Osteocyte (in vitro differentiated cells): ENCODE results near the gene OLFM2. TPM values are rescaled to one million over a fixed set of nuclear protein-coding genes. Genes with fewer than 3 reads are reported as not detected.
"Not testable (repeated sequence)": the region's sequence is repeated elsewhere in the genome, so short reads cannot be mapped to it uniquely, and the experiment has no call there.

Experiments
- DNase-seq: peaks from one replicate; pipeline ENCODE4 v3.0.0; 2021; ENCODE audit warnings: mixed read lengths; ENCODE audit not compliant: unreplicated experiment; ENCODE audit errors: extremely low spot score
- H3K27ac Mint-ChIP-seq: one replicate; pipeline ENCODE4 v1.8.0; 2021; ENCODE audit warnings: mild to moderate bottlenecking, mixed read lengths; ENCODE audit not compliant: unreplicated experiment
- H3K27me3 Mint-ChIP-seq: one replicate; pipeline ENCODE4 v1.8.0; 2021; ENCODE audit warnings: mixed read lengths; ENCODE audit not compliant: unreplicated experiment
- H3K36me3 Mint-ChIP-seq: one replicate; pipeline ENCODE4 v1.8.0; 2021; ENCODE audit warnings: mixed read lengths; ENCODE audit not compliant: unreplicated experiment
- H3K4me1 Mint-ChIP-seq: one replicate; pipeline ENCODE4 v1.8.0; 2021; ENCODE audit warnings: mixed read lengths; ENCODE audit not compliant: unreplicated experiment
- H3K4me3 Mint-ChIP-seq: one replicate; pipeline ENCODE4 v1.8.0; 2021; ENCODE audit warnings: mild to moderate bottlenecking, moderate library complexity, mixed read lengths; ENCODE audit not compliant: unreplicated experiment
- H3K9me3 Mint-ChIP-seq: one replicate; pipeline ENCODE4 v1.8.0; 2021; ENCODE audit warnings: mixed read lengths; ENCODE audit not compliant: unreplicated experiment
- CTCF ChIP-seq: fragments of 200-600 bp; sonication (generic); IDR thresholded peaks from 2 replicates; pipeline ENCODE4 v1.5.0; 2021; ENCODE audit warnings: antibody characterized with exemption, mild to moderate bottlenecking, moderate library complexity
- total RNA-seq: library from RNA; stranded (reverse); gene quantifications from 2 replicates; pipeline ENCODE4 v1.2.1, GENCODE V29; 2021

The OLFM2 gene
- total RNA-seq, 1 donor from 2014 or later: 208 TPM

- H3K27ac Mint-ChIP-seq: no peak overlapping the region
- peaks cover 38% of the 10 kb centered on the region for H3K4me1 Mint-ChIP-seq
- H3K27me3 Mint-ChIP-seq: no peaks in the 10 kb centered on the region
- no peaks in the 10 kb centered on the region for H3K9me3 Mint-ChIP-seq
- TF ChIP-seq CTCF: no peak
- H3K4me3 Mint-ChIP-seq: no peak overlapping the region
- peaks cover 4% of the 10 kb centered on the region for H3K36me3 Mint-ChIP-seq
- DNase-seq: no peak
Observed at GRCh38 chr19:9823816-9824215, 112.5 kb downstream of the OLFM2 start.

GRCh38 chr19:9820034-9820433, 116.3 kb downstream of the OLFM2 start:
- H3K36me3 Mint-ChIP-seq, H3K27me3 Mint-ChIP-seq, H3K4me3 Mint-ChIP-seq, H3K9me3 Mint-ChIP-seq, DNase-seq: not testable (repeated sequence)
- Mint-ChIP-seq H3K4me1 (peaks cover 39% of the 10 kb centered on the region), H3K27ac (peak overlapping the region; percentile 98)

GRCh38 chr19:9819596-9819909, 116.8 kb downstream of the OLFM2 start:
- no peaks in the 10 kb centered on the region for H3K27me3 Mint-ChIP-seq
- peak overlapping the region; percentile 98 for H3K27ac Mint-ChIP-seq
- DNase-seq: no peak
- peaks cover 10% of the 10 kb centered on the region for H3K36me3 Mint-ChIP-seq
- H3K9me3 Mint-ChIP-seq: no peaks in the 10 kb centered on the region
- H3K4me1 Mint-ChIP-seq: peaks cover 40% of the 10 kb centered on the region
- TF ChIP-seq CTCF: no peak
- peak overlapping the region; percentile 89 for H3K4me3 Mint-ChIP-seq

DNA sequence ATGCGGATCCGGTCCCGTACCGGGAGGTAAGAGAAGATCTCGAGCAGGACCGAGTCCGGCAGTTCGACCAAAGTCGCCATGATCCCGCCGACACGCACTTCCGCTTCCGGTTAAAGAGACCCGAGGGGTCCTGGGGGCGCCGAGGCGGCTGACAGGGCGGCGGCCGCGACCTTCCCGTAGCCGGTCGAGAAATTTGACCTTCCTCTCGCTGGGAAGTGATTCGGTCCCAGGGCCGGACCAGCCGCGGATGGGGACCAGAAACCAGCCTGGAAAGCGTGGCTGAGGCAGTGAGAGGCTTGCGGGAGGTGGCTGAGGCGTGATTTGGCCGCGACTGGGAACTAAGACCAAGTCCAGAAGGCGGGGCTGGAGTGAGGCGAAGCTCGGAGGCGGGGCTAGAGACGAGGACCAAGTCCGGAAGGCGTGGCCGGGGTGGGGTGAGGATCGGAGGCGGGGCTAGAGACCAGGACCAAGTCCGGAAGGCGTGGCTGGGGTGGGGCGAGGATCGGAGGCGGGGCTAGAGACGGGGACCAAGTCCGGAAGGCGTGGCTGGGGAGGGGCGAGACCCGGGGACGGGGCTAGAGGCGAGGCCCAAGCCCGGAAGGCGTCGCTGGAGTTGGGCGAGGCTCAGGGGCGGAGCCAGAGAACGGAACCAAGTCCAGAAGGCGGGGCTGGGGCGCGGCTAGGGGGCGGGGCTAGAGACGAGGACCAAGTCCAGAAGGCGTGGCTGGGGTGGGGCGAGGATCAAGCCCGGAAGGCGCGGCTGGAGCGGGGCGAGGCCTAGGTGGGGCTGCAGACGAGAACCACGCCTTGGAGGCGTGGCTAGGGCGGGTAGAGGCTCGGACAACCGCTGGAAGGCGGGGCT, 117.3 kb downstream of the OLFM2 start, which contains the start of gene FBXL12:
FBXL12 (minus strand) TSS at position 346 of the 862 bp plus-strand sequence; CDS start at position 80, 266 bp downstream.
- peak; percentile 100 for DNase-seq
- H3K36me3 Mint-ChIP-seq: peaks cover 10% of the 10 kb centered on the region
- H3K4me1 Mint-ChIP-seq: peaks cover 40% of the 10 kb centered on the region
- H3K27ac Mint-ChIP-seq: peak within 1 kb of the TSS; percentile 98
- no peaks in the 10 kb centered on the region for H3K9me3 Mint-ChIP-seq
- peak within 1 kb of the TSS; percentile 89 for H3K4me3 Mint-ChIP-seq
- no peaks in the 10 kb centered on the region for H3K27me3 Mint-ChIP-seq
- no peak for TF ChIP-seq CTCF

DNA sequence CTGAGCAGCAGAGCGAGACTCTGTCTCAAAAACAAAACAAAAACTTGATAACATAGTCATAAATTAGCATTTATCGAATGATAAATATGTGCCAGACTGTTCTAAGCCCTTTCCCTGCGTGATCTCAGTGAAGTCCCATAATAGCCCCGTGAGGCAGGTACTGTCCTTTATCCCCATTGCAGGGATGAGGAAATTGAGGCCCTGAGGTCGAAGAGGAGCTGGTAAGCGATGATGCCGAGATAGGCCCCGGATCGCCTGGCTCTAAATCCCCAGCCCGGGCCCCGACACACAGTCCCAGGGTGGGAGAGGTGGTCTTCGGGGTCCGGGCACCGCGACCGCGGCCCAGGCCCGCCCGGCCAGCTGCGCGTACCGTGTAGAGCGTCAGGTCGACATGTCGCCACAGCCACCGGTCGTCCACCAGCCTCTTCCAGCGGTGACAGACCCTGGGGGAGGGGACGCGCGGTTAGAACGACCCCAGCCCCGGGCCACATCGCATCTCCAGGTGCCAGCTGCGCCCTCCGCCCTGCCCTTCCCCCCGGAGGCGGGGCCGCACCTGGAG, 118.1 kb downstream of the OLFM2 start:
- Mint-ChIP-seq H3K36me3 (peaks cover 12% of the 10 kb centered on the region), H3K27ac (peak overlapping the region; percentile 98), H3K9me3 (no peaks in the 10 kb centered on the region), H3K4me3 (peak overlapping the region; percentile 89), H3K4me1 (peaks cover 35% of the 10 kb centered on the region), H3K27me3 (no peaks in the 10 kb centered on the region)
- no peak for DNase-seq
- TF ChIP-seq CTCF: no peak
